ENCODE data around the gene MAPKBP1.
A peak's percentile ranks its signal among the peaks of the same experiment; 100 is the strongest.

MAPKBP1 gene

GRCh38 chr15:41780266-41780665, 6.0 kb downstream of the MAPKBP1 start:
- H3K27me3 Mint-ChIP-seq (ENCODE audit: low read depth, poor library complexity): peaks cover 5% of the 10 kb centered on the region
- no peak for TF ChIP-seq CTCF (IDR thresholded peaks at IDR 0.05)
- peaks cover 54% of the 10 kb centered on the region for H3K4me1 Mint-ChIP-seq
- peak overlapping the region; percentile 65 for H3K27ac Mint-ChIP-seq
- no peaks in the 10 kb centered on the region for H3K9me3 Mint-ChIP-seq
- peaks cover 4% of the 10 kb centered on the region for H3K36me3 Mint-ChIP-seq (ENCODE audit: low read depth)
- H3K4me3 Mint-ChIP-seq: no peak overlapping the region
- DNase-seq: no peak

GRCh38 chr15:41780727-41781126, 6.4 kb downstream of the MAPKBP1 start:
- H3K9me3 Mint-ChIP-seq: no peaks in the 10 kb centered on the region
- no peak for TF ChIP-seq CTCF (IDR thresholded peaks at IDR 0.05)
- peak overlapping the region; percentile 65 for H3K27ac Mint-ChIP-seq
- H3K4me1 Mint-ChIP-seq: peaks cover 49% of the 10 kb centered on the region
- H3K36me3 Mint-ChIP-seq (ENCODE audit: low read depth): peaks cover 5% of the 10 kb centered on the region
- H3K27me3 Mint-ChIP-seq (ENCODE audit: low read depth, poor library complexity): peaks cover 5% of the 10 kb centered on the region
- H3K4me3 Mint-ChIP-seq: no peak overlapping the region
- no peak for DNase-seq

DNA sequence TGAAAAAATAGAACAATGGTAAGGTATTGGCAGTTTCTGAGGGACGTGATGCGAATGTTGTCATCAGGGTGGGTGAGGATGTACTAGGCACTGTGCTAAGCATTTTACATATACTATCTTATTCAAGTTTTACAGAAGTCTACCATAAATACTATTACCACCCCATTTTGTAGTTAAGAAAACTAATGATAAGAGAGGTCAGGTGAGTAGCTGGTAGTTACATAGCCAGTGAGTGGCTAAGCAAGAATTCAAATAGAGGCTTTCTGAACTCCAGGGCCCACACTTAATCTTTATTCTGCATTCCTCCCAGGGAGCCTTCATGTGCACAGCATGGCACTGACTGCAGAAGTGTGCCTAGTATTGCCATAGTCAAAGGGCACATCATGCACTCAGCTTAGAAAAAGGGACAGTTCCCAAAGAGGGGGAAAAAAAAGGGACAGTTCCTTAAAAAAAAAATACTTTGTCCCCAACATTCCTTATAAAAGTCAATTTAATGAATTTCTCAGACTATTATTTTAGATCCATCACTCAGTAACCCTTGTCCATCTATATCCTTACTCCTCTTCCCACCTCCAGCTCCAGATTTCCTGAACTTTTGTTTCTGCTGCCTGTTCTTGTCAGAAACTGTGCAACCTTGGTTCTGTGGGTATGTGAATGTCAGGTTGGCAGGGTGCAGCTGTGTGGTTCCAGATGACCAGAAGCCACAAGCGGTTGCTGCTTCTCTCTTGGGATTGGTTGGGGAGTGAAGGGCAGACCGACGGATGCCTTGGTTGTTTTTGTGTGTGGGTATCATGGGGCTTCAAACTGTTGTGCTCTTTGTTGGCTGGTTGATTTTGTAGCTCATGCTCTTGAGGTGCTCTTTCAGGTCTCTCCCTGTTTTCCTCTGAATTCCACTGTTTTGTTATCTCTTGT, 8.3 kb downstream of the MAPKBP1 start:
- Mint-ChIP-seq H3K27ac (no peak overlapping the region), H3K4me3 (no peak overlapping the region), H3K4me1 (peaks cover 33% of the 10 kb centered on the region), H3K27me3 (ENCODE audit: low read depth, poor library complexity) (no peaks in the 10 kb centered on the region), H3K9me3 (no peaks in the 10 kb centered on the region), H3K36me3 (ENCODE audit: low read depth) (peaks cover 8% of the 10 kb centered on the region)
- TF ChIP-seq CTCF (IDR thresholded peaks at IDR 0.05): no peak
- no peak for DNase-seq

- DNase-seq: no peak
- no peak for TF ChIP-seq CTCF (IDR thresholded peaks at IDR 0.05)
- H3K4me3 Mint-ChIP-seq: no peak overlapping the region
- H3K27ac Mint-ChIP-seq: no peak overlapping the region
- H3K27me3 Mint-ChIP-seq (ENCODE audit: low read depth, poor library complexity): no peaks in the 10 kb centered on the region
- peaks cover 8% of the 10 kb centered on the region for H3K36me3 Mint-ChIP-seq (ENCODE audit: low read depth)
- peaks cover 29% of the 10 kb centered on the region for H3K4me1 Mint-ChIP-seq
- H3K9me3 Mint-ChIP-seq: no peaks in the 10 kb centered on the region
These were observed 9.0 kb downstream of the MAPKBP1 start for GRCh38 chr15:41783296-41783695.

- H3K36me3 Mint-ChIP-seq (ENCODE audit: low read depth): peaks cover 8% of the 10 kb centered on the region
- H3K4me1 Mint-ChIP-seq: peaks cover 47% of the 10 kb centered on the region
- no peaks in the 10 kb centered on the region for H3K27me3 Mint-ChIP-seq (ENCODE audit: low read depth, poor library complexity)
- no peak for DNase-seq
- no peak for TF ChIP-seq CTCF (IDR thresholded peaks at IDR 0.05)
- H3K4me3 Mint-ChIP-seq: no peak overlapping the region
- no peaks in the 10 kb centered on the region for H3K9me3 Mint-ChIP-seq
- peak overlapping the region; percentile 11 for H3K27ac Mint-ChIP-seq
These were observed 14.0 kb downstream of the MAPKBP1 start for GRCh38 chr15:41788262-41788661.

- H3K9me3 Mint-ChIP-seq: no peaks in the 10 kb centered on the region
- H3K4me3 Mint-ChIP-seq: no peak overlapping the region
- DNase-seq: no peak
- TF ChIP-seq CTCF (IDR thresholded peaks at IDR 0.05): no peak
- H3K27ac Mint-ChIP-seq: no peak overlapping the region
- H3K4me1 Mint-ChIP-seq: peaks cover 54% of the 10 kb centered on the region
- peaks cover 5% of the 10 kb centered on the region for H3K36me3 Mint-ChIP-seq (ENCODE audit: low read depth)
- H3K27me3 Mint-ChIP-seq (ENCODE audit: low read depth, poor library complexity): no peaks in the 10 kb centered on the region
These were observed 15.0 kb downstream of the MAPKBP1 start for GRCh38 chr15:41789236-41789635.

Data from nephron progenitor cell (in vitro differentiated cells).